K562 (cell line): ENCODE data around the gene ZNF335. TPM values are rescaled to one million over a fixed set of nuclear protein-coding genes. Genes with fewer than 3 reads are reported as not detected.
A peak's percentile ranks its signal among the peaks of the same experiment; 100 is the strongest.

ENCODE experiments used
- ATF7 ChIP-seq: fragments of 450-650 bp; IDR thresholded peaks from 2 replicates; pipeline ENCODE4 v1.7.1; 2014; ENCODE audit warnings: mild to moderate bottlenecking, moderate library complexity
- CBFA2T2 ChIP-seq: fragments of 450-650 bp; conservative IDR thresholded peaks from 2 replicates; pipeline ENCODE4 v1.6.1; 2017; ENCODE audit warnings: mild to moderate bottlenecking
- CTBP1 ChIP-seq: fragments of 450-650 bp; IDR thresholded peaks from 2 replicates; pipeline ENCODE4 v1.6.1; 2016; ENCODE audit warnings: borderline replicate concordance
- EHMT2 ChIP-seq: fragments of 450-650 bp; IDR thresholded peaks from 2 replicates; pipeline ENCODE4 v1.6.1; 2018; ENCODE audit warnings: antibody characterized with exemption
- FOXJ2 ChIP-seq: fragments of 200-800 bp; sonication (Bioruptor generic); IDR thresholded peaks from 2 replicates; pipeline ENCODE4 v1.6.1; 2016; ENCODE audit warnings: missing genetic modification characterization, missing compliant biosample characterization
- HDAC2 ChIP-seq: fragments of 450-650 bp; IDR thresholded peaks from 2 replicates; pipeline ENCODE4 v1.6.1; 2016; ENCODE audit warnings: mild to moderate bottlenecking
- HDAC6 ChIP-seq: IDR thresholded peaks from 2 replicates; pipeline ENCODE4 v1.6.1; 2012; ENCODE audit warnings: low read depth, mild to moderate bottlenecking, control low read depth, inconsistent platforms, low read length, moderate library complexity
- MAFG ChIP-seq: fragments of 450-650 bp; conservative IDR thresholded peaks from 2 replicates; pipeline ENCODE4 v1.6.1; 2016; ENCODE audit warnings: missing genetic modification characterization, missing compliant biosample characterization
- NR2F6 ChIP-seq: fragments of 450-650 bp; formaldehyde crosslinking; IDR thresholded peaks from 2 replicates; pipeline ENCODE4 v1.4.0; 2020; ENCODE audit warnings: mild to moderate bottlenecking
- PHF20 ChIP-seq: fragments of 450-650 bp; IDR thresholded peaks from 2 replicates; pipeline ENCODE4 v1.6.1; 2018; ENCODE audit not compliant: partially characterized antibody
- STAT5A ChIP-seq: IDR thresholded peaks from 2 replicates; pipeline ENCODE4 v1.6.1; 2012; ENCODE audit warnings: low read length, inconsistent platforms, borderline replicate concordance
- TCFL5 ChIP-seq: fragments of 250-450 bp; sonication (Bioruptor Pico); conservative IDR thresholded peaks from 2 replicates; pipeline ENCODE4 v1.6.1; 2021; ENCODE audit warnings: mild to moderate bottlenecking, moderate library complexity, matching md5 sums
- ZNF707 ChIP-seq: fragments of 250-450 bp; sonication (Bioruptor Pico); conservative IDR thresholded peaks from 2 replicates; pipeline ENCODE4 v1.8.0; 2022; ENCODE audit warnings: inconsistent platforms, mild to moderate bottlenecking, moderate library complexity
- ZNF780A ChIP-seq: fragments of 250-450 bp; sonication (Bioruptor Pico); IDR thresholded peaks from 2 replicates; pipeline ENCODE4 v1.5.0; 2021; ENCODE audit warnings: mild to moderate bottlenecking
- polyA plus RNA-seq, 8 experiments: library from polyadenylated mRNA; depleted of rRNA in 4 of 8; stranded (reverse) in 5 of 8; unstranded in 3 of 8; fragments of >200 nt; fragmentation: Nextera tagmentation in 2 of 8; fragmentation: Illumina TruSeq in 1 of 8; extraction: Ambion mirVana in 2 of 8; extraction: Trizol in 1 of 8; gene quantifications; 2 replicates each; pipeline versions ENCODE4 v1.2.1 to v1.2.3, GENCODE V29; 2011 to 2014; ENCODE audit warnings: inconsistent platforms in 1 of 8, missing spikeins in 1 of 8
- total RNA-seq, 7 experiments: library from RNA; depleted of rRNA in 6 of 7; stranded (reverse); fragments of >200 nt in 6 of 7; fragmentation: Illumina TruSeq in 2 of 7; extraction: Trizol in 2 of 7; gene quantifications; 2 replicates each; pipeline versions ENCODE4 v1.2.1 to v1.2.3, GENCODE V29; 2011 to 2021; ENCODE audit warnings: low replicate concordance in 1 of 7
- TF ChIP-seq, protein P1 (sequence below): fragments of 450-650 bp; IDR thresholded peaks from 2 replicates; pipeline ENCODE4 v1.6.1; 2016; ENCODE audit warnings: mild to moderate bottlenecking, moderate library complexity
- TF ChIP-seq, protein P2 (sequence below): IDR thresholded peaks from 2 replicates; pipeline ENCODE4 v1.6.1; 2014; ENCODE audit warnings: antibody characterized with exemption

Gene ZNF335
- total and polyA plus RNA-seq, 9 of the 15 experiments (the other 6 are each of a cell fraction or from before 2014, with no cell fraction given) = 0.39 to 16.0 (median 7.6) TPM

DNA sequence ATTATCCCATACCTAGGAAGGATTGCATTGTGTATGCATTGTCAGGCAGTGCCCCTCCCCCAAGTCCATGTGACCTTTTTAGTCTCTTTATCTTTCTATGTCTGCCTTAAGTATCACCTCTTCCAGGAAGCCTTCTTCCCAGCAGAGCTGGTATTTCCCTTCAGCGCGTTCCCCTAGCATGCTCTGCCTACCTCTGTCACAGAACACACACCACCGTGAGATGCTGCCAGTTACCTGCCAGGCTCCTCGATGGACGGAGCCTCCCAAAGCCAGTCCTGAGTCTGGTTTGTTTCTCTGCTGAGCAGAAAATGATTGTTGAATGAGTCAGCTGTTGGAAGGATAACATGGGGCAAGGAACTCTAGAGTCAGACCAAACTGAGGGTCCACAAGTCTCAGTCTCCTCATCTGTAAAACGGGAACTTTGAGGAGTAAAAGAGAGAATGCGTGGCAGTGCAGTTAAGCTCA lies 11.3 kb upstream of the ZNF335 start (continued):
- TF ChIP-seq, protein P1, sequence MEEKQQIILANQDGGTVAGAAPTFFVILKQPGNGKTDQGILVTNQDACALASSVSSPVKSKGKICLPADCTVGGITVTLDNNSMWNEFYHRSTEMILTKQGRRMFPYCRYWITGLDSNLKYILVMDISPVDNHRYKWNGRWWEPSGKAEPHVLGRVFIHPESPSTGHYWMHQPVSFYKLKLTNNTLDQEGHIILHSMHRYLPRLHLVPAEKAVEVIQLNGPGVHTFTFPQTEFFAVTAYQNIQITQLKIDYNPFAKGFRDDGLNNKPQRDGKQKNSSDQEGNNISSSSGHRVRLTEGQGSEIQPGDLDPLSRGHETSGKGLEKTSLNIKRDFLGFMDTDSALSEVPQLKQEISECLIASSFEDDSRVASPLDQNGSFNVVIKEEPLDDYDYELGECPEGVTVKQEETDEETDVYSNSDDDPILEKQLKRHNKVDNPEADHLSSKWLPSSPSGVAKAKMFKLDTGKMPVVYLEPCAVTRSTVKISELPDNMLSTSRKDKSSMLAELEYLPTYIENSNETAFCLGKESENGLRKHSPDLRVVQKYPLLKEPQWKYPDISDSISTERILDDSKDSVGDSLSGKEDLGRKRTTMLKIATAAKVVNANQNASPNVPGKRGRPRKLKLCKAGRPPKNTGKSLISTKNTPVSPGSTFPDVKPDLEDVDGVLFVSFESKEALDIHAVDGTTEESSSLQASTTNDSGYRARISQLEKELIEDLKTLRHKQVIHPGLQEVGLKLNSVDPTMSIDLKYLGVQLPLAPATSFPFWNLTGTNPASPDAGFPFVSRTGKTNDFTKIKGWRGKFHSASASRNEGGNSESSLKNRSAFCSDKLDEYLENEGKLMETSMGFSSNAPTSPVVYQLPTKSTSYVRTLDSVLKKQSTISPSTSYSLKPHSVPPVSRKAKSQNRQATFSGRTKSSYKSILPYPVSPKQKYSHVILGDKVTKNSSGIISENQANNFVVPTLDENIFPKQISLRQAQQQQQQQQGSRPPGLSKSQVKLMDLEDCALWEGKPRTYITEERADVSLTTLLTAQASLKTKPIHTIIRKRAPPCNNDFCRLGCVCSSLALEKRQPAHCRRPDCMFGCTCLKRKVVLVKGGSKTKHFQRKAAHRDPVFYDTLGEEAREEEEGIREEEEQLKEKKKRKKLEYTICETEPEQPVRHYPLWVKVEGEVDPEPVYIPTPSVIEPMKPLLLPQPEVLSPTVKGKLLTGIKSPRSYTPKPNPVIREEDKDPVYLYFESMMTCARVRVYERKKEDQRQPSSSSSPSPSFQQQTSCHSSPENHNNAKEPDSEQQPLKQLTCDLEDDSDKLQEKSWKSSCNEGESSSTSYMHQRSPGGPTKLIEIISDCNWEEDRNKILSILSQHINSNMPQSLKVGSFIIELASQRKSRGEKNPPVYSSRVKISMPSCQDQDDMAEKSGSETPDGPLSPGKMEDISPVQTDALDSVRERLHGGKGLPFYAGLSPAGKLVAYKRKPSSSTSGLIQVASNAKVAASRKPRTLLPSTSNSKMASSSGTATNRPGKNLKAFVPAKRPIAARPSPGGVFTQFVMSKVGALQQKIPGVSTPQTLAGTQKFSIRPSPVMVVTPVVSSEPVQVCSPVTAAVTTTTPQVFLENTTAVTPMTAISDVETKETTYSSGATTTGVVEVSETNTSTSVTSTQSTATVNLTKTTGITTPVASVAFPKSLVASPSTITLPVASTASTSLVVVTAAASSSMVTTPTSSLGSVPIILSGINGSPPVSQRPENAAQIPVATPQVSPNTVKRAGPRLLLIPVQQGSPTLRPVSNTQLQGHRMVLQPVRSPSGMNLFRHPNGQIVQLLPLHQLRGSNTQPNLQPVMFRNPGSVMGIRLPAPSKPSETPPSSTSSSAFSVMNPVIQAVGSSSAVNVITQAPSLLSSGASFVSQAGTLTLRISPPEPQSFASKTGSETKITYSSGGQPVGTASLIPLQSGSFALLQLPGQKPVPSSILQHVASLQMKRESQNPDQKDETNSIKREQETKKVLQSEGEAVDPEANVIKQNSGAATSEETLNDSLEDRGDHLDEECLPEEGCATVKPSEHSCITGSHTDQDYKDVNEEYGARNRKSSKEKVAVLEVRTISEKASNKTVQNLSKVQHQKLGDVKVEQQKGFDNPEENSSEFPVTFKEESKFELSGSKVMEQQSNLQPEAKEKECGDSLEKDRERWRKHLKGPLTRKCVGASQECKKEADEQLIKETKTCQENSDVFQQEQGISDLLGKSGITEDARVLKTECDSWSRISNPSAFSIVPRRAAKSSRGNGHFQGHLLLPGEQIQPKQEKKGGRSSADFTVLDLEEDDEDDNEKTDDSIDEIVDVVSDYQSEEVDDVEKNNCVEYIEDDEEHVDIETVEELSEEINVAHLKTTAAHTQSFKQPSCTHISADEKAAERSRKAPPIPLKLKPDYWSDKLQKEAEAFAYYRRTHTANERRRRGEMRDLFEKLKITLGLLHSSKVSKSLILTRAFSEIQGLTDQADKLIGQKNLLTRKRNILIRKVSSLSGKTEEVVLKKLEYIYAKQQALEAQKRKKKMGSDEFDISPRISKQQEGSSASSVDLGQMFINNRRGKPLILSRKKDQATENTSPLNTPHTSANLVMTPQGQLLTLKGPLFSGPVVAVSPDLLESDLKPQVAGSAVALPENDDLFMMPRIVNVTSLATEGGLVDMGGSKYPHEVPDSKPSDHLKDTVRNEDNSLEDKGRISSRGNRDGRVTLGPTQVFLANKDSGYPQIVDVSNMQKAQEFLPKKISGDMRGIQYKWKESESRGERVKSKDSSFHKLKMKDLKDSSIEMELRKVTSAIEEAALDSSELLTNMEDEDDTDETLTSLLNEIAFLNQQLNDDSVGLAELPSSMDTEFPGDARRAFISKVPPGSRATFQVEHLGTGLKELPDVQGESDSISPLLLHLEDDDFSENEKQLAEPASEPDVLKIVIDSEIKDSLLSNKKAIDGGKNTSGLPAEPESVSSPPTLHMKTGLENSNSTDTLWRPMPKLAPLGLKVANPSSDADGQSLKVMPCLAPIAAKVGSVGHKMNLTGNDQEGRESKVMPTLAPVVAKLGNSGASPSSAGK = peak; percentile 31; the same call in 1 of the 2 replicates
- TF ChIP-seq ZNF707 (CRISPR knock-in tag) (no peak), EHMT2 (0 out of 2 replicates have a peak, but pooled peaks have one; percentile 11), FOXJ2 (tag) (0 out of 2 replicates have a peak, but pooled peaks have one; percentile 22), NR2F6 (no peak), TCFL5 (CRISPR knock-in tag) (no peak), CTBP1 (peak; percentile 64), PHF20 (peak; percentile 71), ATF7 (peak; percentile 37), MAFG (tag) (0 out of 2 replicates have a peak, but pooled peaks have one; percentile 21), HDAC2 (peak; percentile 89), STAT5A (no peak; the same call in 1 of the 2 replicates), CBFA2T2 (peak; percentile 24; the same call in 1 of the 2 replicates), ZNF780A (CRISPR knock-in tag) (no peak), HDAC6 (no peak)
- TF ChIP-seq, protein P2, sequence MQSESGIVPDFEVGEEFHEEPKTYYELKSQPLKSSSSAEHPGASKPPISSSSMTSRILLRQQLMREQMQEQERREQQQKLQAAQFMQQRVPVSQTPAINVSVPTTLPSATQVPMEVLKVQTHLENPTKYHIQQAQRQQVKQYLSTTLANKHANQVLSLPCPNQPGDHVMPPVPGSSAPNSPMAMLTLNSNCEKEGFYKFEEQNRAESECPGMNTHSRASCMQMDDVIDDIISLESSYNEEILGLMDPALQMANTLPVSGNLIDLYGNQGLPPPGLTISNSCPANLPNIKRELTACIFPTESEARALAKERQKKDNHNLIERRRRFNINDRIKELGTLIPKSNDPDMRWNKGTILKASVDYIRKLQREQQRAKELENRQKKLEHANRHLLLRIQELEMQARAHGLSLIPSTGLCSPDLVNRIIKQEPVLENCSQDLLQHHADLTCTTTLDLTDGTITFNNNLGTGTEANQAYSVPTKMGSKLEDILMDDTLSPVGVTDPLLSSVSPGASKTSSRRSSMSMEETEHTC = 0 out of 2 replicates have a peak, but pooled peaks have one; percentile 45
